ENCODE results near the gene GM2A.

DNA sequence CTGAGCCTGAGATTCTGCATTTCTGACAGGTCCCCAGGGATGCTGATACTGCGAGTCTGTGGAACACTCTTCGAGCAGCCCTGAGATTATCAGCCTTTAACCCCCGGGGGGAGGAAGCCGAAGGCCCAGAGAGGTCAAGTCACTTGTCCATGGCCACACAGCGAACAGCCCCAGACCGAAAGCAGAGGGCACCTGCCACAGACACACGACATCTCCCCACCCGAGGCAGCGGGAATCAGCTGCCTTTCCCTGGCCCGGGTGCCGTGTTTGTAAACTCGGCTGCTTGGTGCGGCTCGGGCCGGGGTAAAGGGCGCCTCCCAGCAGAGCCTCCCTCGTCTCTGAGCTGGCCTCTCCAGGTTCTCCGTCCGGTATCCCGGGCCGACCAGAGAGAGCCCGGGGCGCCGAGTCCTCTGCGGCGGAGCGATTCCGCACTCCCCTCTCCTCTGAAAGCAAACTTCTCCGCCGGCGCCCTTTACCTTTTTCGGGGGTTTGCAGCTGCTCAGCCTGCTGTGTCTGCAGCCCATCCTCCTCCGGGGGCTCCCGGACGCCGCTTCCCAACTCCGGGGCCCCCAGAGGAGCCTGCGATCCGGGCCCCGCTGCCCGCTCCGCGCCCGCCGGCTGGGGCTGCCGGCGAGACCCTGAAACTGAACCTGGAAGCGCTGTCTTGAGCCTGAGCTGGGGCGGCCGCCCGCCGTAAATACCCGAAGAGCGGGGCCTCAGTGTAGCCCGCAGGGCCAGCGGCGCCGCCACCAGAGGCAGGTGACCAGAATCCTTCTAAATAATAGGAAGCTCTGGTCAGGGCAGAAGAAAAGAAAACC, 29.3 kb upstream of the GM2A start, which contains the start of gene CCDC69:
- TF ChIP-seq LEF1 (IDR thresholded peaks at IDR 0.05; ENCODE audit: borderline replicate concordance) (no peak), ZNF384 (IDR thresholded peaks at IDR 0.05) (no peak), BHLHE40 (IDR thresholded peaks at IDR 0.05; ENCODE audit: borderline replicate concordance) (no peak), ELF4 (IDR thresholded peaks at IDR 0.05) (no peak), CTBP1 (IDR thresholded peaks at IDR 0.05; ENCODE audit: borderline replicate concordance) (no peak), FOXM1 (IDR thresholded peaks at IDR 0.05; ENCODE audit: borderline replicate concordance) (no peak), SP1 (IDR thresholded peaks at IDR 0.05) (no peak)

All from HEK293T (cell line).